ENCODE data around the gene AAK1.
"Not testable (repeated sequence)": the region's sequence is repeated elsewhere in the genome, so short reads cannot be mapped to it uniquely, and the experiment has no call there.

Gene AAK1

GRCh38 chr2:69592511-69592910, 51.0 kb downstream of the AAK1 start:
- DNase-seq, result no peak

- DNase-seq, result no peak
Measured at GRCh38 chr2:69589973-69590652, 53.4 kb downstream of the AAK1 start.

GRCh38 chr2:69588945-69589344, 54.6 kb downstream of the AAK1 start:
- DNase-seq, result no peak

DNA sequence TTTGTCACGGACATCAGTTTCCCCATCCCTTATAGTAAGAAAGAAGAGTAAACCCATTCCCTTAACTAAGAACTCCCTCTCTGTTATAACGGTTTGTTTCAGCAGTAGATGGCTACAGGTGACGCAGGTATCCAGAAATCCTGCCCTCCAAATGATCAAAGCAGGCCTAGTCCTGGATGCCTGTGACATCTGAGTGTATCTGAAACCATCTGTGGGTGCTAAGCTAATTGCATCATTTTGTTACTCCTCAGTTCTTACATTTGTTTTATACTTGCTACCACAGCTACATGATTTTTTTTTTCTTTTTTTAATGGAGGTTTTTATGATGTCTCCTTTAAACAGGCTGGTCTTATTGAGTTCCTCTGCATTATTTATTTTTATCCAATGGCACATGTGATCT, 55.1 kb downstream of the AAK1 start:
- DNase-seq, result no peak

GRCh38 chr2:69585855-69586555, 57.5 kb downstream of the AAK1 start:
- no peak for DNase-seq

GRCh38 chr2:69584127-69584889, 59.2 kb downstream of the AAK1 start:
- DNase-seq, result no peak

DNA sequence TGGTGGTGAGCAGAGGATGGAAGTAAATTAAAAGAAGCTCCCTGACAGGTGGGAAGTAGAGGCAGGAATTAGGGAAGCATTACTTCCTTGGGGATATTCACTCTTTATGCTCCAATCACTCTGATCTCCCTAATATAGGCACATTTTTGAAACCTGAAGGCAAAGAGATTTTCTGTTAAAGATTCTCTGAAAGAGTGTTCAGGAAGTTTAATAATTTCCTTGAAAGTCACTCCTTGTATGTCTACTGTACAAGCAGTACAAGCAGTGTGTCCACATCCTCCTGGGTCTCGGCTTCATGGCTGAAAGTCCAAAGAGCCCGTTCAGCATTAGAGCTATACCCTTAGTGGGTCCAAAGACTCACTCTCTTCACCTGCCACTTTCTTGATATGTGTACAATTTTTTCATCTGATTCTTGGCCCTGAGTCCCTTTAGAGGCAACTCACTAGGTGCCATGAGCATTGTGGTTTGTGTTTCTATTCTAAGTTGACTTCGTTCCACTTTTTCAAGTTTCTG, 60.2 kb downstream of the AAK1 start:
- DNase-seq, result no peak

DNA sequence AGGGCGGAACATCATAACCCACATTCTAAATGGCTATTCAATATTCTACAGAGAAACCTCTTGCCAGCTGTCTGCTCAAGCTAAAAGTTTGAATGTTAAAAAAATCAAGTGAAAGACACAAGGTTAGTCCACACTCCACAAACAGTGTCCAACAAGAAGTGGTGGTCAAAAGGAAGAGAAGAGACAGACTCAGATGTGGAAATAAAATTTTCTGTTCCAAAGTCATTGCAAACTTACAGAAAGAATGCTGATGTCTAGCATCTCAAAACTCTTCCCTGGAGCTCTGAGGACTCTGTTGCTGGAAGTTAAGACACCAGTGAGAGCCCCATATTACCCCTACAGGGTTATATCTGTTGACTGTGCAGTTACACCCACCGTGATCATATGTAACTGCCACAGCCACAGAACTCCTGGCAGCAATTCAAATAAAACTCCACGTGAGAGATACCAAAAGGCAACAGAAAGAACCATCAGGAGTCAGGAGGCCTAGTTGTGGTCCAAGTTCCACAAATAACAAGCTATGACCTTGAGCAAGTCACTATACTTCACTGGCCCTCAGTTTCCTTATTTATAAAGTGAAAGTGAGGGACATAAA, 60.9 kb downstream of the AAK1 start:
- DNase-seq, result no peak

- DNase-seq, result no peak
Measured at GRCh38 chr2:69581774-69582581, 61.6 kb downstream of the AAK1 start.

GRCh38 chr2:69580486-69580885, 63.1 kb downstream of the AAK1 start:
- DNase-seq, result no peak

DNA sequence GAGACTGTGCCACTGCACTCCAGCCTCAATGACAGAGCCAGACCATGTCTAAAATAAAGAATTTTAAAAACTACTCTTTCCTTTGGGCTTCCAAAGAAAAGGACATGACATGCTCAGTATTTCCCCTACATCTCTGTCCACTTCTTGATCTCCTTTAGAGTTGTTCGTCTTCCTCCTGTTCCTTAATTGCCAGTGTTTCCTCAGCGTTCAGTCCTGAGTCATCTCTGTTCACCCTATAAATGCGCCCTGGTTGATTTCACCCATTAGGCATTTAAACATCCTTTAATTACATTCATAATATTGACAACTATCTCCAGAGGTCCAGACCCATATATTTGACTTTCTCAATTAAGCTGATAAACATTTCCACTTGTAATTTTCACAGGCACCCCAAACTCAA, 64.0 kb downstream of the AAK1 start:
- no peak for DNase-seq

GRCh38 chr2:69578198-69578540, 65.4 kb downstream of the AAK1 start:
- no peak for DNase-seq

DNA sequence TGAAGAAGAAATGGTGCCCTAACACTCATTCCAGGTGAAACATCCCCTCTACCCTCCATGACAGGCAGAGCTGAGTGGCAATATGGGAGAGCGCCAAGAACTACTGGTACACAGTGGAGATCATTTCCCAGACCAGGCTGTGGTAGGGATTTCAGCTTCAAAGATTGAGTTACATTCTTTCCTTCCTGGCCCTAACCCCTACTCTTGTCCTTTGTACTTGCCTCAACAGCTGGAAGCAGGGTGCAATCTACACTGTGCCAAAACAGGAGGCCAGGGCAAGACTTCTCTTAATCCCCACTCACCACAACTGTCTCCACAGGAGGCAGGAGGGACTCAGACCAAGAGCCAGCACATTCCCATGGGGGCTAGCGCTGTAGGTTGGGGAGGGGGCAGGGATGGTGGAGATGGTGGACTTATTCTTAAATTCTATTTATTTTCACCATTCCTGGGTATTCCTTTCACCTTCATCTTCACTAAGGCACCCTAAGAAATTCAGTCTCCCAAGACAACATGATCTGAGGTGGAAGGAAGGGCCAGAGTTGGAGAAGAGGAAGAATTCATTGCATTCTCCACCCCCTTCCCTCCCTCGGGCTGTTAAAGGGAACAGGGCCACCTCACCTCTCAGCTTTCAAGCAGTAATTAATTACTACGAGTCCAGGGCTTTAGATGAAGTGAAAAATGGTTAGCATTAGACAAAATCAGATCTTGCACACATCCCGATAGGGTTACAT, 65.9 kb downstream of the AAK1 start:
- no peak for DNase-seq

GRCh38 chr2:69576880-69577279, 66.7 kb downstream of the AAK1 start:
- DNase-seq, result no peak

DNA sequence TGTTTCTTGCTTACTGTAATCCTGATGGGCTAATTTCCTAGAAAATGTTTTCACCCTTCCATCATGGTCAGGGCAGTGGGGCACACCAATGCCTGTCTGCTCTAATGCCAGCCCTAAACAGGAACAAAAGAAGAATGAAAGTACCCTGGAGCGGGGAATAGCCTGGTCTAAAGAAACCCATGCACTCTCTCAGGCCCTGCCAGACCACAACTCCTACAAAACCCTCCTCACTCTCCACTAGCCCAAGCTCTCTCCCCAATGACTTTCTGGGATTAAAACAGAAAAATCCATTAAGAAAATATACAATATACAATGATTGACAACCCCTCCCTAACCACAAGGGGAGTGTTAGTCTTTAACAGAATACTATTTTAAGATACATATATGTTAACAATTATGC, 67.6 kb downstream of the AAK1 start:
- no peak for DNase-seq

- not testable (repeated sequence) for DNase-seq
Measured at GRCh38 chr2:69575371-69575770, 68.2 kb downstream of the AAK1 start.

GRCh38 chr2:69572641-69573040, 70.9 kb downstream of the AAK1 start:
- no peak for DNase-seq

GRCh38 chr2:69571189-69571588, 72.3 kb downstream of the AAK1 start:
- DNase-seq, result no peak

DNA sequence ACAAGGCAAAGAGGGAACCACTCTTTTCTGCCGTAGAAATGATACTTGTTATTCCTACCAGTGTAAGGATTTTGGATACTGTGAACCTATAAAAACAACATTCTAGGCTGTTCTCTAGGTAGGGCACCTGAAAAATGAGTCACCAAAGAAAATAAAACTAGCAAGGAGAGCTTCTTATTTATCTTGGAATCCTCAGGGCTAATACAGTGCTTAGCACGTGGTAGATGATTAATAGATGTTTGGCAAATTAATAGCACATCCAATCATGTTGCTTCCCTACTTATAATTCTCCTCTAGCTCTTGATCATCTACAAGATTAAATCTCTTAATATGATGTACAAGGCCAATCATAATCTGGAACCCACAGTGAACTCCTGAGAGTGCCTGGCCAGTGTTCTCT, 73.1 kb downstream of the AAK1 start:
- DNase-seq, result no peak

DNA sequence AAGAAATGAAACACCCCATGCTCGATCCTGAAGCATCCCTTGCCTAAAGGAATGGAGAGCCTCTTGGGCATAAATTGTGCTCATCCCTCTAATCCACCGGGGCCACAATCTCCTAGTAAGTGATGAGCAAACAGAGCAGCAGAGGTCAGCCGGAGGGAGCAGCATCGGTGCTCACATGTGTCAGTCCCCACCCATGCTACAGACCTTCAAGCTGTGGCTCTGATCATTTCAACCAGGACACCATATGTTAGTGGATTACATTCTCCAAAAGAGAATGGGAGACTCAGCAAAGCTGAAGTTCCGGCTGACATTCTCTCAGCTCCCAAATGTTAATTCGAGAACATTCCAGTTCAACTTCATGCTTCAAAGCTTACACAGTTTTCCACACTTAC, 75.6 kb downstream of the AAK1 start:
- no peak for DNase-seq

DNA sequence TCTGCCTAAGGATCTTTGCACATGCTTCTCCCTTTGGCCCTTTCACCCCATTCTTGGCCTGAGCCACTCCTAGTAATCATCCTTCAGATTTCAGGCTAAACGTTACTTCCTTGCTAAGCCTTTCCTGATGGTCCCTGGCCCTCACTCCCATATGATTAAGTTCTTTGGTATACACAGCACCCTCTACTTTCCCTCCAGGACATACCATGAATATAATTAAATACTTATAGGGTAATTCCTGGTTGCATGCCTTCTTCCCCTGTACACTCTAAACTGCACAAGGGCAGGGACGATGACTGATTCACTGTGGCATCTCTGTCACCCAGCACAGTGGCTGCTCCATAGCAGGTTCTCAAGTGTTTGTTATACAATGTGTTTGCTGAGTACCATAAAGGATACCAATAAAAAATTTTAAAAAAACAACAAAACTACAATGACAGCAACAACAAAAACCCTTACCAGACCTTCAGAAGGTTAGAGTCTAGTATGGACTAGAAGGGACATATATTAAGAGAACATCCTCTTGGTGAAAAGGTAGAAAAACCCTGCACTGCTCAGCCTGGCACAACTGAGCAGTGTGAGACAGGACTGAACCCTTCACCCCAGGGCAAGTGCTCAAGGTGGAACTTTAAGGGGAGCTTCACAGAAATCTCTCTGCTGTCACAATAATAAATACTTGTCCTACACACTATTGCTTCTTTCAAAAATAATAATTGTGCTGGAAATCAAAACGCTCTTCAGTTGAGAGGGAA, 76.2 kb downstream of the AAK1 start:
- no peak for DNase-seq
